GM12878 (cell line): ENCODE data around the gene TBXA2R. TPM values are rescaled to one million over a fixed set of nuclear protein-coding genes. Genes with fewer than 3 reads are reported as not detected.

Source experiments
- ATAC-seq: fragments of 200-7000 bp; cut with Tn5 transposase; 3 replicates; pipeline ENCODE4 v1.9.1; 2020; ENCODE audit warnings: mild to moderate bottlenecking, moderate library complexity
- BruUV-seq: library from RNA; stranded (reverse); fragments of 400-500 nt; replicated peaks from 2 replicates; lab custom pipeline; 2021; lab: Mats Ljungman, UMichigan
- CTCF ChIA-PET: fragments of 300-600 bp; sonication (Branson Sonifier 250); formaldehyde crosslinking; extraction: SDS; loops from one replicate; lab custom pipeline; 2021; ENCODE audit warnings: inconsistent platforms; lab: Yijun Ruan, JAX
- POLR2A ChIA-PET: fragments of 350-600 bp; formaldehyde crosslinking; extraction: SDS; loops from one replicate; lab custom pipeline; 2021; ENCODE audit warnings: inconsistent platforms; lab: Charles Lee
- RAD21 ChIA-PET: fragments of 300-600 bp; sonication (Branson Sonifier 250); formaldehyde crosslinking; loops from one replicate; lab custom pipeline; 2023; ENCODE audit warnings: antibody characterized with exemption; ENCODE audit not compliant: unreplicated experiment; lab: Charles Lee
- SMC1A ChIA-PET: fragments of 300-600 bp; sonication (Branson Sonifier 250); formaldehyde crosslinking; loops from one replicate; lab custom pipeline; 2023; ENCODE audit not compliant: unreplicated experiment, uncharacterized antibody; lab: Charles Lee
- DNase-seq: peaks from one replicate; pipeline ENCODE4 v3.0.0-alpha.2; 2011; ENCODE audit warnings: low read depth, low spot score
- FAIRE-seq: peaks from 3 replicates; lab custom pipeline; 2011; peaks lifted over from hg19 to GRCh38; lab: Jason Lieb, UNC
- H2AFZ ChIP-seq: 2 replicates; pipeline ENCODE4 v1.6.0; 2011; ENCODE audit warnings: low read depth, low read length, control low read depth; ENCODE audit not compliant: control insufficient read depth
- H3K27ac ChIP-seq: 2 replicates; pipeline ENCODE4 v1.5.1; 2011; ENCODE audit warnings: control low read depth; ENCODE audit not compliant: control insufficient read depth, insufficient read depth
- H3K27me3 ChIP-seq, 2 experiments: replicated peaks in 1 of 2; 2 replicates each; pipeline versions ENCODE4 v1.6.0 to v1.6.1; 2011; ENCODE audit warnings: low read length in 1 of 2; ENCODE audit not compliant: control insufficient read depth in 2 of 2, insufficient read depth in 2 of 2
- H3K36me3 ChIP-seq, 2 experiments: 2 replicates each; pipeline ENCODE4 v1.5.1; 2011; ENCODE audit warnings: low read length in 1 of 2; ENCODE audit not compliant: control insufficient read depth in 2 of 2, insufficient read depth in 2 of 2
- H3K4me1 ChIP-seq: 2 replicates; pipeline ENCODE4 v1.6.1; 2011; ENCODE audit warnings: mild to moderate bottlenecking, low read length, moderate library complexity, mixed read lengths; ENCODE audit not compliant: control insufficient read depth, insufficient read depth
- H3K4me2 ChIP-seq: 2 replicates; pipeline ENCODE4 v1.6.0; 2011; ENCODE audit warnings: control low read depth; ENCODE audit not compliant: control insufficient read depth, insufficient read depth
- H3K4me3 ChIP-seq: fragments of 200-600 bp; sonication (generic); 2 replicates; pipeline ENCODE4 v1.5.1; 2016
- H3K79me2 ChIP-seq: 2 replicates; pipeline ENCODE4 v1.6.0; 2011; ENCODE audit warnings: low read length; ENCODE audit not compliant: control insufficient read depth, insufficient read depth
- H3K9ac ChIP-seq: 2 replicates; pipeline ENCODE4 v1.8.0; 2011; ENCODE audit warnings: low read length, control low read depth, mixed read lengths; ENCODE audit not compliant: control insufficient read depth, insufficient read depth
- H3K9me3 ChIP-seq: replicated peaks from 3 replicates; pipeline ENCODE4 v1.5.1; 2011; ENCODE audit warnings: mild to moderate bottlenecking, low read length; ENCODE audit not compliant: control insufficient read depth, insufficient read depth
- H4K20me1 ChIP-seq: 2 replicates; pipeline ENCODE4 v1.6.0; 2011; ENCODE audit not compliant: control insufficient read depth, insufficient read depth
- BMI1 ChIP-seq: fragments of 450-650 bp; IDR thresholded peaks from 2 replicates; pipeline ENCODE4 v1.6.1; 2016; ENCODE audit warnings: mild to moderate bottlenecking, moderate library complexity, borderline replicate concordance
- GABPA ChIP-seq: IDR thresholded peaks from 2 replicates; pipeline ENCODE4 v1.6.1; 2014; ENCODE audit warnings: antibody characterized with exemption, low read depth, mild to moderate bottlenecking, inconsistent platforms
- HDGF ChIP-seq: fragments of 450-650 bp; IDR thresholded peaks from 2 replicates; pipeline ENCODE4 v1.6.1; 2016; ENCODE audit warnings: antibody characterized with exemption
- IRF4 ChIP-seq: IDR thresholded peaks from 2 replicates; pipeline ENCODE4 v1.6.1; 2011; ENCODE audit warnings: low read depth, low read length
- MLLT1 ChIP-seq: fragments of 450-650 bp; IDR thresholded peaks from 2 replicates; pipeline ENCODE4 v1.6.1; 2016; ENCODE audit warnings: mild to moderate bottlenecking
- PKNOX1 ChIP-seq: fragments of 450-650 bp; IDR thresholded peaks from 2 replicates; pipeline ENCODE4 v1.6.1; 2016; ENCODE audit warnings: mild to moderate bottlenecking
- YBX1 ChIP-seq: fragments of 450-650 bp; IDR thresholded peaks from 2 replicates; pipeline ENCODE4 v1.6.1; 2016; ENCODE audit warnings: antibody characterized with exemption
- WGBS: methylation state at CpG from one replicate; pipeline ENCODE4 v1.1.6; 2016; ENCODE audit warnings: low lambda C conversion rate; ENCODE audit not compliant: insufficient replicate concordance, insufficient coverage; ENCODE audit errors: missing lambda C conversion rate; 5-methylcytosine and 5-hydroxymethylcytosine counted together
- in situ Hi-C: fragments of 300-500 bp; cut with MboI; formaldehyde crosslinking; loops from 9 replicates; pipeline ENCODE4 v1.14.3; 2018; ENCODE audit warnings: mixed read lengths
- intact Hi-C: fragments of 100-400 bp; cut with micrococcal nuclease; formaldehyde crosslinking; loops from one replicate; pipeline ENCODE4 v1.14.2; 2022; ENCODE audit not compliant: unreplicated experiment
- polyA plus RNA-seq, 11 experiments: library from polyadenylated mRNA; depleted of rRNA in 4 of 11; unstranded in 6 of 11; stranded (reverse) in 5 of 11; fragments of >200 nt; fragmentation: Nextera tagmentation in 4 of 11; fragmentation: Illumina TruSeq in 1 of 11; extraction: Ambion mirVana in 4 of 11; extraction: Trizol in 1 of 11; gene quantifications; 1 replicate in 1 of 11; 2 replicates in 10 of 11; pipeline versions ENCODE4 v1.2.1 to v1.2.3, GENCODE V29; 2011 to 2016; ENCODE audit warnings: inconsistent platforms in 2 of 11, missing spikeins in 2 of 11, low read depth in 1 of 11
- total RNA-seq, 4 experiments: library from RNA; depleted of rRNA in 3 of 4; stranded (reverse); fragments of >200 nt in 3 of 4; fragmentation: Illumina TruSeq in 1 of 4; extraction: Trizol in 1 of 4; gene quantifications; 2 replicates each; pipeline versions ENCODE4 v1.2.1 to v1.2.3, GENCODE V29; 2013 to 2021

Gene TBXA2R
- total and polyA plus RNA-seq, 10 of the 15 experiments (the other 5 are each of a cell fraction or from before 2014, with no cell fraction given), result 0.03 TPM; not detected in 8

DNA sequence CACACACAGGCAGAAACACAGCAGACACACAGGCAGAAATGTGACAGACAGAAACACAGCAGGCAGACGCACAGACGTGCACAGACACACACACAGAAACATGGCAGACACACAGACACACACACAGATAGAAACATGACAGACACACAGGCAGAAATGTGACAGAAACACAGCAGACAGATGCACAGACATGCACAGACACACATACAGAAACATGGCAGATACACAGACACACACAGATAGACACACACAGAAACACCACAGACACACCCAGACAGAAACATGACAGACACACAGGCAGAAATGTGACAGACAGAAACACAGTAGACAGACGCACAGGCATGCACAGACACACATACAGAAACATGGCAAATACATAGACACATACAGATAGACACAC lies 1.3 kb downstream of the TBXA2R start:
- Histone ChIP-seq H3K9ac (no peak overlapping the region), H3K27me3 (no peaks in the 10 kb centered on the region), H3K4me1 (peaks cover 12% of the 10 kb centered on the region), H4K20me1 (no peaks in the 10 kb centered on the region), H3K4me3 (no peak overlapping the region)
- ATAC-seq, result no peak
- peak; percentile 75 for FAIRE-seq
- RAD21 ChIA-PET, result interaction anchor here (0.6 to 1.4 kb wide), 2 partner anchors 17 to 51 kb away, joined by 3 read pairs; no protein-coding TSS in a partner anchor
- intact Hi-C loops, result loop anchor here (5.0 kb wide), 1 partner anchor 33 kb away; the partner anchor contains the start of gene HMG20B
- no peak for TF ChIP-seq BMI1
- TF ChIP-seq IRF4, result no peak
- no peak for TF ChIP-seq GABPA
- peak; percentile 59; the same call in 1 of the 2 replicates for TF ChIP-seq HDGF
- 0 out of 2 replicates have a peak, but pooled peaks have one; percentile 56 for TF ChIP-seq MLLT1
- 0 out of 2 replicates have a peak, but pooled peaks have one; percentile 31 for TF ChIP-seq PKNOX1
- TF ChIP-seq YBX1, result no peak
- TF ChIP-seq, all 136 proteins: peak for 3
- ChIA-PET SMC1A (no interaction called here), POLR2A (interaction anchor here (1.3 kb wide), 1 partner anchor 14 kb away, joined by 3 read pairs; no protein-coding TSS in a partner anchor), CTCF (interaction anchor here (1.5 kb wide), 2 partner anchors 18 to 60 kb away, joined by 3 to 4 read pairs; no protein-coding TSS in a partner anchor)
- Histone ChIP-seq H3K4me2 (peak overlapping the region; percentile 15; the same call in 1 of the 2 replicates), H3K36me3 (no peaks in the 10 kb centered on the region), H3K27ac (no peak overlapping the region), H3K9me3 (no peaks in the 10 kb centered on the region), H2AFZ (peak overlapping the region; percentile 28), H3K79me2 (no peaks in the 10 kb centered on the region)
- WGBS, result 33% methylated on average over 3 of the region's 3 CpGs
- no TSS peak for BruUV-seq
- no peak for DNase-seq
- in situ Hi-C loops, result no loop called here
